Stimulated activated naive CD8-positive, alpha-beta T cell treated with anti-CD3 and anti-CD28 coated beads, Interleukin-15, amount 100 ng/mL, for 72 hours (primary cell): ENCODE data around the gene SNX27.
A peak's percentile ranks its signal among the peaks of the same experiment; 100 is the strongest.

ENCODE experiments used
- ATAC-seq: fragments of 150-1000 bp; cut with Tn5 transposase; 2 replicates; pipeline ENCODE4 v1.10.0; 2021; ENCODE audit warnings: mild to moderate bottlenecking, moderate library complexity
- DNase-seq, 2 donors: peaks; one replicate each; pipeline ENCODE4 v3.0.0; 2021 to 2022
- H3K27ac Mint-ChIP-seq, 2 donors: one replicate each; pipeline ENCODE4 v1.8.0; 2022; ENCODE audit warnings: mild to moderate bottlenecking in 2 of 2, mixed read lengths in 2 of 2, moderate library complexity in 2 of 2
- H3K27me3 Mint-ChIP-seq: one replicate; pipeline ENCODE4 v1.8.0; 2022; ENCODE audit warnings: mixed read lengths
- H3K4me1 Mint-ChIP-seq: one replicate; pipeline ENCODE4 v1.8.0; 2022; ENCODE audit warnings: mild to moderate bottlenecking, mixed read lengths
- H3K4me3 Mint-ChIP-seq, 2 donors: one replicate each; pipeline ENCODE4 v1.8.0; 2022; ENCODE audit warnings: mild to moderate bottlenecking in 2 of 2, mixed read lengths in 2 of 2, moderate library complexity in 1 of 2
- H3K9me3 Mint-ChIP-seq, 2 donors: one replicate each; pipeline ENCODE4 v1.8.0; 2022; ENCODE audit warnings: mixed read lengths in 2 of 2

The SNX27 gene

DNA sequence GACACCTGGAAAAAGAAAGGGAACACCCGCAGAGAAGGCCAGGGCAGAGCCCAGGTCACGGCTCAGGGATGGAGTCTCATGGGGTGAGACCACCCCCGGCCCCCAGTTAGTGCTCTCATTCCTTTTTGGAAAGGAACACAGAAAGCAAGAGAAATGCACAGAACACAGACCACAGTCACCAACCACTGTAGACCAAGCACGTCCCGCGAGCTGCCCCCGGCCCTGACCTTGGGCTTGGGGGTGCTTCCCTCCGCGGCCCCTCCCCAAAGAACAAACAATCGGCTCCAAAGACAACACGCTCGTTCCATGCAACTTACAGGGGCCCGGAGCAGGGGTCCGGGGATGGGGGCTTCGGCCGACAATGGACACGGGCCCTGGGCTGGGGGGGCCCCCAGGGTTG lies 92.0 kb downstream of the SNX27 start:
- Mint-ChIP-seq H3K27ac (peak overlapping the region; percentile 8 to 83), H3K27me3 (no peaks in the 10 kb centered on the region), H3K4me1 (peaks cover 20% of the 10 kb centered on the region), H3K9me3 (no peaks in the 10 kb centered on the region), H3K4me3 (no peak overlapping the region)
- no peak for ATAC-seq
- DNase-seq = no peak

DNA sequence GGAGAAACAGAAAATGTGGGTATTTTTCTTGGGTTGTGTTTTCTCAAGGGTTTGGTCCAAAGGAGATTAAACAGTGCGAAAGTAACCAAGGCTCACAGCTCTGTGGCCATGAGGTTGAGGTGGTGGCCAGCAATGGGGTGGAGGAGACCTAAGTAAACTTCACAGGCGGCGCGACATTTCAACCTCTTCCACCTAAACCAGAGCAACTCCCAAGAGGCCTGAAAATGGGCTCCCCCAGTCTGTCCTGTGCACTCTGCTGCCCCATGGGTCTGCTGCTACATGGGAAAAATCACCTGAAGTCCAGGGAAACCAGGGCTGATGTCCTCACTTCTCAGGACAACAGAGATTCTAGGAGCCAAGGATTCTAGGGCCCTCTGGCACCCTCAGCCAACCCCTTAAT lies 92.4 kb downstream of the SNX27 start:
- ATAC-seq (no peak), DNase-seq (no peak)
- H3K4me1 Mint-ChIP-seq = peaks cover 20% of the 10 kb centered on the region
- peak overlapping the region in 1 of 2 donors; percentile 29 for H3K27ac Mint-ChIP-seq
- no peaks in the 10 kb centered on the region for H3K9me3 Mint-ChIP-seq
- no peaks in the 10 kb centered on the region for H3K27me3 Mint-ChIP-seq
- H3K4me3 Mint-ChIP-seq = no peak overlapping the region

DNA sequence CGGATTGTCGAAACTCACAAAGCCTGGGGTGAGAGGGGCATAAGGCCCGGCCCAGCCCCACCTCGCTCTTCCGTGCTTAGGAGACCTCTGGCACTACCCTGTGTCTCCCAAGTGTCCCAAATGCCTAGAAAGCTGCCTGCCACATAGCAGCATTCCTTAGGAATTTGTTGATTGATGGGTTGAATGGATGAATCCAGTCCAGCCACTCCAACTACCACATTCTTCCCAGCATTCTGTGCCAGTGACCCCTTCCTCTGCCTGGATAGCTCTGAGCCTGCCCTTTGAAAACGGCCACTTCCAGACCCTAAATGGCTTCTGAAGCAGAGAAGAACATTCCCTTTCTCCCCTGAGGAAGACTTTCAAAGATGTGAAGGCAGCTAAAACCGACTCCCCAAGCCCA lies 93.3 kb downstream of the SNX27 start:
- Mint-ChIP-seq H3K9me3 (no peaks in the 10 kb centered on the region), H3K4me3 (no peak overlapping the region), H3K27me3 (no peaks in the 10 kb centered on the region), H3K4me1 (peaks cover 20% of the 10 kb centered on the region), H3K27ac (no peak overlapping the region)
- ATAC-seq (no peak), DNase-seq (no peak)

DNA sequence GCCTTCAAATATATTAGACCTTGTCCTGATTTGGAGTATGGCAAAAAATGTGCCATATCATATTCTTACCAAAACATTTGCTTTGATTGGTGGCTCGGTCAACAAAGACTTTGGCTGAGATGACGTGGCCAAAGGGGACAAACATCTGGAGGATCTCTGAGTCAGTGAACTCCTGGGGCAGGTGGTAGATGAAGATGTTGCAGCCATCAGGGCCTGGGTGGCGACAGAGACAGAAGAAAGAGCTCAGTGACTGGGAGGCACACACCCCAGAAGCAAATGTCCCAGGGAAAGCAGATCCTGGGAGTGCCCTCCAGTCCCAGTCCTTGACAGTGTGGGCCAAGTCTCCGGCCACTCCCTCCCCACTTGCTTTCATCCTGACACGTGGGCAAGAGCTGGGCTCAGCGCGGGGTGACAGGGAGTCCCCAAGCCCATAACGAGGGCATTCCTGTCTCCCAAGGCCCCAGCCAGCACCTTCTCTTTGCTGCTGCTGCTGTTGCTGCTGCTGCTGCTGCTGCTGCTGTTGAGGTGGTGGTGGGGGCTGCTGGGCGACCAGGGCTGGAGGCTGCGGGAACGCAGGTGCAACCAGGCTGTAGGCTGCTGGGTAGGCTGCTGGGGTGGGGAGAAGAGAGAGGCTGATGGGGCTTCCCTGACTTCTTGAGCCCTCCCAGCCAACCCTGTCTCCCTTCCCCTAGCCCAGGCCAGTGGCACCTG lies 94.1 kb downstream of the SNX27 start:
- no peaks in the 10 kb centered on the region for H3K9me3 Mint-ChIP-seq
- no peak overlapping the region for H3K27ac Mint-ChIP-seq
- no peak for DNase-seq
- H3K4me3 Mint-ChIP-seq = no peak overlapping the region
- peaks cover 20% of the 10 kb centered on the region for H3K4me1 Mint-ChIP-seq
- no peak for ATAC-seq
- no peaks in the 10 kb centered on the region for H3K27me3 Mint-ChIP-seq

DNA sequence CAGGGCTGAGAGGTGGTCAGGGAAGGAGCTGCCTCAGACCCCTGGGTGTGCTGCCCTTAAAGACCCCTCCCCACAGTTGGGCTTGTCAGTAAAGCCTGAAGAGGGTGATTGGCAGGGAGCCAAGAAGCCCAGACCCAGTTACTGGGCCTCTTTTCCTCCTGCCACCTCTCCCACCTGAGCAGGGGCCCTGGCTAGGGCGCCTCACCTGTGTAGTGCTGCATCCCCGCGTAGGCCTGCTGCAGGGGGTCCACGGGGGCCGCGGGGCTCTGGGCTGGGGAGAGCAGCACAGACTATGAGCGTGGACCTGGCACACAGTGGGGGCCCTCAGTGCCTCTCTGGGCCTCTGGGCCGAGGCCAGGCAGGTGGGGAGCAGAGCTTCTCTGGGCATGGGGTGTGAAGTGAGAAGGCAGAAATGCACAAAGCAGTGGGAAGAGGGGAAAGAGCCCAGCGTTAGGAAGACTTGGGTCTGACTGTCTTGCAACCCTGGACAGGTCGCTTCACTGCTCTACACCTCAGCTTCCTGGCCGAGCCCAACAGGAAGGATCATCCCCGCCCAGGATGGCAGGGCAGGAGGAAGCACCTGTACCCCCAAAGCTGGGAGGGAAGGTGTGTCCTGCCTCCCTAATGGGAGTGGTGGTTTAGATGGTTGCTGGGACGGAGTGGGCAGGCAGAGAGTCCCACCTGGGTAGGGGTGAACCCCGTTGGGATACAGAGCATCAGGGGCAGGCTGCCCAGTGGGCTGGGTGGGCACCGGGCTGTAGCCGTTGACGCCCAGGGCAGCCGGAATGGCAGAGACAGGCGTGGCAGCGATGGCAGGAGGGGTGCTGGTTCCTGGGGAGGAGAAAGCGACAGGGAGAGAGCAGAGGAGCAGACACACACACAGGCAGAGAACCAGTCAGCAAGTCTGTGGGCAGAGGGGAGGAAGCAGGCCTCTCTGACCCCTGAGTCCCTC lies 94.9 kb downstream of the SNX27 start:
- ATAC-seq (peak; percentile 12), DNase-seq (no peak)
- H3K27me3 Mint-ChIP-seq = no peaks in the 10 kb centered on the region
- peak overlapping the region in 1 of 2 donors; percentile 84 for H3K27ac Mint-ChIP-seq
- peaks cover 20% of the 10 kb centered on the region for H3K4me1 Mint-ChIP-seq
- H3K9me3 Mint-ChIP-seq = no peaks in the 10 kb centered on the region
- H3K4me3 Mint-ChIP-seq = no peak overlapping the region

DNA sequence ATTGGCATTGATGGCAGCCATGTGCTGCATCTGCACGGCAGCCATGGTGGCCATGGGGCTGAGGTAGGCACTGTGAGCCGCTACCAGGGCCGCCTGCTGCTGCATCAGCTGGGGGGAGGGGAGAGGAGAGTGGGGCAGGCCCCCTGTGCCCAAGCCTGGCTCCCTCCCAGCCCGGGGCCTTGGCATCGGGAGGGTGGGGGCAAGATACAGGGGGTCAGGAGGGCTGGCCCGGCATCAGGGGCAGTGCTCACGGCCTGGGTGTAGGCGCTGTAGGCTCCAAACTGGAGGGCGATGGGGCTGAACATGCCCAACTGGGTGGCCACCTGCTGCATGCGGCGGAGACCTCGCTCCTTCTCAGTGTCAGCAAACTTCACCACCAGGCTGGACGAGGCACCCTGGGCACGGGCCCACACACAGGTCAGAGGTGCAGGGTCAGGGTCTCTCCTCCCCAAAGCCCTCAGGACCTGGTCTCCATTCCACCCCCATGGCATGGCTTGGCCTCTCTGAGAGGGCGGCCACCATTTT lies 95.8 kb downstream of the SNX27 start:
- Mint-ChIP-seq H3K27me3 (no peaks in the 10 kb centered on the region), H3K27ac (no peak overlapping the region), H3K4me1 (peaks cover 19% of the 10 kb centered on the region), H3K9me3 (no peaks in the 10 kb centered on the region), H3K4me3 (no peak overlapping the region)
- ATAC-seq (peak; percentile 31), DNase-seq (no peak)

DNA sequence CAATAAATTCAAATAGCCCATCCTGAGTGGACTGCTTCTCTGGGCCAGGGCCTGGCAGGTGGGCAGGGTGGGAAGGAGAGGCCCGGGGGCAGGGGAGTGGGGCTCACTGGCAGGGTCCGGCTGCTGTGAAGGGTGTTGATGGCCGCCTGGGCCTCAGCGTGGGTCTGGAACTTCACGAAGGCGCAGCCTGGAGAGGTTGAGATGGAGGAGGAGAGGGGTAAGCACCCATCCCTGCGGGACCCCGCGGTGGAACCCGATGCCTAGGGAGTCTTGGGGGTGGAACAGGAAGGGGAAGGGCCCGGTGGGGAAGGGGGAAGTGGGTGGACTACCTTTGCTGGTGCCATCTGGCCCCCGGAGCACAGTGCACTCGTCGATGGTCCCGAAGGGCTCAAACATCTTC lies 97.0 kb downstream of the SNX27 start:
- Mint-ChIP-seq H3K4me3 (no peak overlapping the region), H3K9me3 (no peaks in the 10 kb centered on the region), H3K27me3 (no peaks in the 10 kb centered on the region), H3K27ac (peak overlapping the region in 1 of 2 donors; percentile 7), H3K4me1 (peaks cover 8% of the 10 kb centered on the region)
- DNase-seq (no peak), ATAC-seq (no peak)

DNA sequence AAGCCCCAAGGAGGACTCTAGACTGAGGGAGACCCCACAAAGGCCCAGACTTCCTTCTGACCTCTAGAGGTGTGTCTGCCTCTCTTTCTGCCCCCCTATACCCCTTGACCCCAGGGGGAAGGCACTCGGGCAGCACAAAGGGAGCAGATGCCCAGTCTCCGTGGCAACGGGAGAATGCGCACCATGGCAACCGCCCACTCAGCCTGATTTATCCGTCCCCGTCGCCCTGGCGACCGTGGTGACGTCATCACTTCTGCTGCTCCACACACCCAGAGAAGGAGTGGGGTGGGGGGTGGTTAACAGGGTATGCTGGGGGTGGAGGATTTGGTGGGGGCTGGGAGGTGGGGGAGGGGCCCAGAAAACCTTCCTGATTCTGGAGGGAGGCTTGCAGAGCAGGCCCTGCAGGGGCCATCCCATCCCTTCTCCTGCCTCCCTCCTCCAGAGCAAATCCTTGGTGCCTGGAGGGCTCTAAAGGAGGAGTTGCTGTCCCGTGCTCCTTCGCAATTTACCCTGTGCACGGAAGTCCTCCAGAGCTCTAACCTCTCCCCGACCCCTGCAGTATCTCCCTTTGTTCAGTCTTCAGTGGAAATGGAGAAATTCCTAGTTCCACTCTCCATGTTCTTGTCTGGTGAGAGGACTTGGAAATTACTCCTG lies 98.5 kb downstream of the SNX27 start:
- peaks cover 13% of the 10 kb centered on the region for H3K27me3 Mint-ChIP-seq
- H3K27ac Mint-ChIP-seq = peak overlapping the region in 1 of 2 donors; percentile 48
- DNase-seq = no peak

DNA sequence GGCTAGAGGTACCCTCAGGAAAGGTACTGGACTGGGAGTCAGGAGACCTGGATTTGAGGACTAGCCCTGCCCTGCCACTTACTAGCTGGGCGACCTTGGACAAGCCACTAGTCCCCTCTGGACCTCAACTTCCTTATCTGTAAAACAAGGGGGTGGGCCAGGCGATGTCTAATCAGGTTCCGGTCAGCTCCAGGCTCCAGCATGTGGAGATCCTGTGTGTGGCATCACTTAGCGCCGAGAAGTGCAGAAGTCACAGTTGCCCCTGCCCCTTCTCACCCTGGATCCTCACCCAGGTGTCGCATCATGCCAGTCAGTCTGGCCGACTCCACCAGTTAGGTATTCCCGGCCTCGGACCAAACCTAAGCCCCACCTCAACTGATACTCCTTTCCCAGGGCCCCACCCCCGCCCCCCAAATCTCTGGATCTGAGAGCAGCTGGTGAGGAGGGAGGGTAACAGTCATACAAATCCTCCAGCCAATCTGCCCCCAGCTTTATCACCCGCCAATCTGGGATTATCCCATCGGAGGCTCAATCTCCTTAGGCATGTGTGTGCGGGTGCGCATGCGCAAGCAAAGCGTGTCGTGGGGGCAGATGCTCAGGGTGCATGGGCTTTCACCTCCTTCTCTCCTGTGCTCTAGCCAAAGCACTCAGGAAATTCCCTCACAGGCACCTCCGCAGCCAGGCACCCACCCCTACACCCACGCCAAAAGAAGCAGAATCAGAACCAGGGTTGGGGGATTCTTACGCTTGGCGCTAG lies 99.4 kb downstream of the SNX27 start:
- ATAC-seq (no peak), DNase-seq (no peak)
- H3K27me3 Mint-ChIP-seq = peaks cover 22% of the 10 kb centered on the region
- H3K4me3 Mint-ChIP-seq = no peak overlapping the region
- no peaks in the 10 kb centered on the region for H3K9me3 Mint-ChIP-seq
- no peak overlapping the region for H3K27ac Mint-ChIP-seq
- H3K4me1 Mint-ChIP-seq = peaks cover 8% of the 10 kb centered on the region

More for the DNA sequence above, 98.5 kb downstream of the SNX27 start:
- H3K4me3 Mint-ChIP-seq = no peak overlapping the region
- peaks cover 8% of the 10 kb centered on the region for H3K4me1 Mint-ChIP-seq
- H3K9me3 Mint-ChIP-seq = no peaks in the 10 kb centered on the region
- ATAC-seq = no peak

DNA sequence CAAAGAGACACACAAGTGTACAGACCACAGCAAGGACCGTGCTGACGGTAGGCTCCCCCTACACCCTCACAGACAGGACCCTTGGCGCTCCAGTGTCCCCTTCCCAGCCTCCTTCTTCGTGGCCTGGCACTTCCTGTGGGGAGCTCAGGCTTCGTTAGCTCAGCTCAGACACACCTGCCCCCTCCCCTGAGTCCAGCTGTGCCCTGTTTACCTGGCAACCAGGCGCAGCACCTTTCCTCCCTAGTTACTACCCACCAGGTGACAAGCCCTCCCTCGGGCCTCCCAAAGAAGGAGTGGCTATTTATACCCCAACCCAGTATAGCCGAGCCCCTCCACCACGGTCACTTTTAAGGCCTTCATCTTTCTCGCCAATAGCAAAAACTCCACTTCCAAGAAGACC lies 100.1 kb downstream of the SNX27 start:
- Mint-ChIP-seq H3K4me3 (no peak overlapping the region), H3K9me3 (no peaks in the 10 kb centered on the region), H3K27ac (no peak overlapping the region), H3K4me1 (peaks cover 5% of the 10 kb centered on the region), H3K27me3 (peaks cover 30% of the 10 kb centered on the region)
- no peak for ATAC-seq
- DNase-seq = no peak

DNA sequence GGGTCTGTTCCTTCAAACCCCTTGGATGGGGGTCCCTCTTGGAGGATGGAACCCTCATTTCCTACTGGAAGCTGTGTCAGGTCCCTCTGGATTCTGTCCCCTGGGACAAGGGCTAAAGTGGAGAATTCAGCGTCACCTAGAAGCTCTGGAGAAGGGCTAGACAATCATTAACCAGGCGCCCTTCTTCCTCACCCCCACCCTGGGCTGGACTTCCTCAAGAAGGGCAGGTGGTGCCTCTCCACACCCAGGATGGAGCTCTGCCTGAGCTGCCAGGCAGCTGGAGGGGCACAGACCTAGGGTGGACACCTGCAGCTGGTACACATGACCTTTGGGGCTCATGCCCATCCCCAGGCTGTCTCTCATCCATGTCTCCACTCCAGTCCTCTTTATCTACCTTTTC lies 101.2 kb downstream of the SNX27 start:
- no peak for ATAC-seq
- no peak overlapping the region for H3K27ac Mint-ChIP-seq

DNA sequence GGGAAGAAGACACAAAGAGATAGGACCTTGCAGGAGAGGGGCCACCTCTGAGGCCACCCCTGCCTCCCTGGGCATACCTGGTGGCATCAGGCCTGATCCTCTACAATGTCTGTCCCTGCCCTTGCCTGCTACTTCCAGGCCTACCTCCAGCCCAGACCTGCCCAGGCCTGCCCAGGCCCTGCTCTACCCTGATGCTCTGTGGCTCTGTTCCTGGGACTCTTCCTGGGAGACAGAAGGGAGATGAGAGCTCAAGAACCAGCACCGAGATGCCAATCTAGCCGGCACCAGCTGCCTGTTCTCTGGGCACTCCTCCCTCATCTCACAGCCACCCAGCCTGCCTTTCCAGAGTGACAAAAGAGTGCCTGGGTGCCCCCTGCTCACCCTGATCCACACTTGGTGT lies 102.0 kb downstream of the SNX27 start:
- peaks cover 49% of the 10 kb centered on the region for H3K27me3 Mint-ChIP-seq
- H3K4me3 Mint-ChIP-seq = no peak overlapping the region
- H3K4me1 Mint-ChIP-seq = peaks cover 19% of the 10 kb centered on the region
- DNase-seq (no peak), ATAC-seq (no peak)
- no peak overlapping the region for H3K27ac Mint-ChIP-seq
- no peaks in the 10 kb centered on the region for H3K9me3 Mint-ChIP-seq

More for the DNA sequence above, 101.2 kb downstream of the SNX27 start:
- DNase-seq = no peak
- peaks cover 14% of the 10 kb centered on the region for H3K4me1 Mint-ChIP-seq
- no peaks in the 10 kb centered on the region for H3K9me3 Mint-ChIP-seq
- no peak overlapping the region for H3K4me3 Mint-ChIP-seq
- peaks cover 40% of the 10 kb centered on the region for H3K27me3 Mint-ChIP-seq

DNA sequence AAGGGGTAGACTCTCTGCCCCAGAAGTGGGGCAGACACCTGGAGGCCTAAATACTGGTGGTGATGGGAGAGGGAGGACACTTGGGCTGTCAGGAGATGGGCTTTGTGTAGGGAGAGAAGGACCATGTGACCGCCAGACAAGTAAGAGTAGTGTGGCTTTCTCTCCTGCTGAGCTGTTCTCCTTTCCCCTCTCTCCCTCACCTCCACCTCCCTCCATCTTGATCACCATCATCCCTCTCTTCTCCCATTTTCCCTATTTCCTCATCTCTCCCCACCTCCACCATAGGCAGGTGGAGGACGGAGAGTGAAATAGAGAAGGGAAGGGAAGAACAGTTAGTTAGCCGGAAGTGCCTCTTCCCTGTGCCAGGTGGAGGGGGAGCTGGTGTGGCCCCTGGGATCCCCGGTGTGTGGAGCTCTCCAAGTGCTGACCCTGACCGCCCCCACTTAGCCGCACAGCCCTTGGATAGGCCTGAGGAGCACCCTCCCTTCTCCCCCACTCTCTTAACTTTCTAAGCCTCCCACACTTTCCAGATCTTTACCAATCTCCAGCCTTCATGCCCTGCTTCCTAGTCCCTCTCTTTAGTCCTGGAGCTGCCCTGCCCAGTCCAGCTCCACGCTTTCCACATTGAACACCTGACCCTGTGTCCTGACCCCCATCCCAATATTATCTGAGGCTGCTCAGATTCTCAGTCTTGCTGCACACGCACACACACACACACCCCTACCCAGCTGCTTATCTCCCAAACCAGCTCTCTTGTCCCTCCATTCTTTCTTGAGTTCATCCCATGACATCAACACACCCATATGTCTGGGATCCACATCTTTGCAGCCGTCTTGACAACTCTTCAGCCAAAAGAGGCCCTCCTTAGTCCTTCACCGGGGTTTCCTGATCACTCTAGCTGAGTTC lies 103.2 kb downstream of the SNX27 start:
- H3K27ac Mint-ChIP-seq = no peak overlapping the region

DNA sequence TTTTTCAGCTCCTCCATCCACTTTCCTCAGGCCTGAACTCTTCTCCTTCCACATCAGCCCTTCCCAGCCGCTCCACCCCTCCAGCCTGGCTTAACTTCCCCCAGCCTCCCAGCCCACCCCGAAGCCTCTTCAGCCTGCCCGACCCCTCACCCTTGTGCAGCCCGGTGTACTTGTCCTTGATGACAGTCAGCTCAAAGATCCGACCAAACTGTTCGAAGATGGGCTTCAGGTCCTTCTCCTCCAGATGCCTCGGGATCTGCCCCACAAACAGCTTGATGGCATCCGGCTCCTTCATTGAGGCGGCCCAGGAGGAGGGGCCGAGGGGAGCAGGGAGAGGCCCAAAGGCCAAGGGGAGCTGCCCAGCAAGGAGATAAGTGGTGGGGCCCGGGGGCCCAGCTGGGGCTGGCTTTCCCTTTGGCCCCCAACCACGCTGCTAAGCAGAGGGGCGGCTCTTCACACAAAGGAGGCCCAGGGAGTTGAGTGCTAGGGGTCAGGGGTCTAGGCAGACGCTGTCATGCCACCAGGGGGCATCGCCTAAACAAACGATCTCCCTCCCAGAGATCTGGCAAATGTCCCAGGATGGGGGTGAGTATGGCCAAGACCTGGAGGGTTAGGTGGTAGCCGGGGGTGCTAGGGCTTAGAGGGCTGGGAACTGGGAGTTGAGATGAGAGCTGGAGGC lies 104.0 kb downstream of the SNX27 start:
- Mint-ChIP-seq H3K4me1 (peaks cover 30% of the 10 kb centered on the region), H3K4me3 (peak overlapping the region in 1 of 2 donors; percentile 72), H3K9me3 (no peaks in the 10 kb centered on the region), H3K27ac (no peak overlapping the region), H3K27me3 (peaks cover 69% of the 10 kb centered on the region)
- ATAC-seq (peak; percentile 6), DNase-seq (no peak)

More for the DNA sequence above, 103.2 kb downstream of the SNX27 start:
- DNase-seq (no peak), ATAC-seq (no peak)
- Mint-ChIP-seq H3K27me3 (peaks cover 61% of the 10 kb centered on the region), H3K9me3 (no peaks in the 10 kb centered on the region), H3K4me3 (no peak overlapping the region), H3K4me1 (peaks cover 22% of the 10 kb centered on the region)
